ENCODE results near the gene BHLHE23. TPM values are rescaled to one million over a fixed set of nuclear protein-coding genes. Genes with fewer than 3 reads are reported as not detected.
"Not testable (repeated sequence)": the region's sequence is repeated elsewhere in the genome, so short reads cannot be mapped to it uniquely, and the experiment has no call there.

Gene BHLHE23
- total RNA-seq, 3 donors from 2014 or later (not counting 1 experiment from before 2014, with no cell fraction given): not detected

GRCh38 chr20:63037669-63038268, 31.0 kb upstream of the BHLHE23 start:
- H3K36me3 Mint-ChIP-seq: no peaks in the 10 kb centered on the region
- H3K4me3 Mint-ChIP-seq: no peak overlapping the region
- peaks cover 40 to 45% of the 10 kb centered on the region in 2 donors for H3K27me3 Mint-ChIP-seq (ENCODE audit: low read depth in 2 of 2)
- no peak overlapping the region for H3K4me3 ChIP-seq (ENCODE audit: low read length)
- TF ChIP-seq CTCF (IDR thresholded peaks at IDR 0.05): no peak
- DNase-seq (no peak), ATAC-seq (no peak)
- H3K27ac ChIP-seq (ENCODE audit: low read length): no peak overlapping the region
- peaks cover 9% of the 10 kb centered on the region for H3K27me3 ChIP-seq (ENCODE audit: control insufficient read depth, insufficient read depth, low read length)
- H3K36me3 ChIP-seq (ENCODE audit: control insufficient read depth, insufficient read depth, low read length): no peaks in the 10 kb centered on the region
- peaks cover 4 to 5% of the 10 kb centered on the region in 2 donors for H3K4me1 Mint-ChIP-seq
- intact Hi-C loops (cut with micrococcal nuclease): no loop called here
- 75% methylated on average over 26 of the region's 26 CpGs for WGBS (ENCODE audit: insufficient coverage)
- no peak overlapping the region for H3K27ac Mint-ChIP-seq
- peaks cover 9% of the 10 kb centered on the region for H3K4me1 ChIP-seq (ENCODE audit: control insufficient read depth, insufficient read depth, low read length)
- H3K9me3 Mint-ChIP-seq: no peaks in the 10 kb centered on the region
- no peaks in the 10 kb centered on the region for H3K9me3 ChIP-seq (ENCODE audit: control insufficient read depth, insufficient read depth, low read length)

- 50% methylated on average over 19 of the region's 19 CpGs for WGBS (ENCODE audit: insufficient coverage)
- H3K27ac ChIP-seq (ENCODE audit: low read length): no peak overlapping the region
- no peak for TF ChIP-seq CTCF (IDR thresholded peaks at IDR 0.05)
- no peak overlapping the region for H3K27ac Mint-ChIP-seq
- ATAC-seq (no peak), DNase-seq (no peak)
- no peaks in the 10 kb centered on the region for H3K9me3 Mint-ChIP-seq
- intact Hi-C loops (cut with micrococcal nuclease): no loop called here
- peaks cover 13% of the 10 kb centered on the region for H3K27me3 ChIP-seq (ENCODE audit: control insufficient read depth, insufficient read depth, low read length)
- H3K27me3 Mint-ChIP-seq (ENCODE audit: low read depth in 2 of 2): peaks cover 31 to 44% of the 10 kb centered on the region in 2 donors
- H3K4me3 Mint-ChIP-seq: no peak overlapping the region
- H3K4me3 ChIP-seq (ENCODE audit: low read length): no peak overlapping the region
- no peaks in the 10 kb centered on the region for H3K9me3 ChIP-seq (ENCODE audit: control insufficient read depth, insufficient read depth, low read length)
- H3K36me3 Mint-ChIP-seq: no peaks in the 10 kb centered on the region
- peaks cover 10% of the 10 kb centered on the region for H3K4me1 ChIP-seq (ENCODE audit: control insufficient read depth, insufficient read depth, low read length)
- no peaks in the 10 kb centered on the region for H3K36me3 ChIP-seq (ENCODE audit: control insufficient read depth, insufficient read depth, low read length)
- H3K4me1 Mint-ChIP-seq: peaks cover 6 to 7% of the 10 kb centered on the region in 2 donors
Observed at GRCh38 chr20:63036291-63036690, 29.5 kb upstream of the BHLHE23 start.

GRCh38 chr20:63035603-63036185, 28.9 kb upstream of the BHLHE23 start:
- Histone ChIP-seq H3K36me3 (ENCODE audit: control insufficient read depth, insufficient read depth, low read length) (no peaks in the 10 kb centered on the region), H3K4me1 (ENCODE audit: control insufficient read depth, insufficient read depth, low read length) (peaks cover 10% of the 10 kb centered on the region), H3K27me3 (ENCODE audit: control insufficient read depth, insufficient read depth, low read length) (peaks cover 13% of the 10 kb centered on the region), H3K4me3 (ENCODE audit: low read length) (no peak overlapping the region), H3K27ac (ENCODE audit: low read length) (no peak overlapping the region), H3K9me3 (ENCODE audit: control insufficient read depth, insufficient read depth, low read length) (no peaks in the 10 kb centered on the region)
- Mint-ChIP-seq H3K36me3 (no peaks in the 10 kb centered on the region), H3K27ac (no peak overlapping the region), H3K4me1 (peaks cover 6 to 7% of the 10 kb centered on the region in 2 donors), H3K4me3 (no peak overlapping the region), H3K27me3 (ENCODE audit: low read depth in 2 of 2) (peaks cover 25 to 43% of the 10 kb centered on the region in 2 donors), H3K9me3 (no peaks in the 10 kb centered on the region)
- DNase-seq (no peak), ATAC-seq (no peak)
- TF ChIP-seq CTCF (IDR thresholded peaks at IDR 0.05): no peak
- 87% methylated on average over 23 of the region's 23 CpGs for WGBS (ENCODE audit: insufficient coverage)
- intact Hi-C loops (cut with micrococcal nuclease): no loop called here

- H3K36me3 ChIP-seq (ENCODE audit: control insufficient read depth, insufficient read depth, low read length); H3K9me3 Mint-ChIP-seq; H3K27ac ChIP-seq (ENCODE audit: low read length); DNase-seq; H3K27ac Mint-ChIP-seq; H3K36me3 Mint-ChIP-seq; H3K9me3 ChIP-seq (ENCODE audit: control insufficient read depth, insufficient read depth, low read length); intact Hi-C loops (cut with micrococcal nuclease); H3K4me1 Mint-ChIP-seq; H3K27me3 ChIP-seq (ENCODE audit: control insufficient read depth, insufficient read depth, low read length); H3K4me3 ChIP-seq (ENCODE audit: low read length); H3K4me3 Mint-ChIP-seq; ATAC-seq: not testable (repeated sequence)
- H3K27me3 Mint-ChIP-seq (ENCODE audit: low read depth in 2 of 2): peaks cover 17 to 36% of the 10 kb centered on the region in 2 donors
- 84% methylated on average over 44 of the region's 44 CpGs for WGBS (ENCODE audit: insufficient coverage)
- H3K4me1 ChIP-seq (ENCODE audit: control insufficient read depth, insufficient read depth, low read length): peaks cover 10% of the 10 kb centered on the region
Observed at GRCh38 chr20:63034710-63035602, 28.2 kb upstream of the BHLHE23 start.

All from natural killer cell (primary cell).